Stomach (tissue), 4 donors: ENCODE data around the gene GPR52.

Experiments
- EP300 ChIP-seq: sonication (generic); formaldehyde crosslinking; IDR thresholded peaks from one replicate; pipeline ENCODE4 v1.6.1; 2017; ENCODE audit warnings: antibody characterized with exemption
- POLR2A ChIP-seq, 4 donors: fragments of 450-650 bp; IDR thresholded peaks; one replicate each; pipeline ENCODE4 v1.6.1; 2016; ENCODE audit warnings: antibody characterized with exemption in 4 of 4, control low read depth in 2 of 4, mild to moderate bottlenecking in 1 of 4, moderate library complexity in 1 of 4
- POLR2AphosphoS5 ChIP-seq, 3 donors: sonication (generic); formaldehyde crosslinking; IDR thresholded peaks; one replicate each; pipeline ENCODE4 v1.6.1; 2016; ENCODE audit warnings: antibody characterized with exemption in 3 of 3
- TF ChIP-seq, protein P1 (sequence below), 7 experiments: fragments of 450-650 bp in 4 of 7; fragments of 200-600 bp in 3 of 7; sonication (generic) in 3 of 7; IDR thresholded peaks; one replicate each; pipeline ENCODE4 v1.5.1; 2016 to 2019; ENCODE audit warnings: antibody characterized with exemption in 7 of 7, control low read depth in 2 of 7, mild to moderate bottlenecking in 1 of 7

DNA sequence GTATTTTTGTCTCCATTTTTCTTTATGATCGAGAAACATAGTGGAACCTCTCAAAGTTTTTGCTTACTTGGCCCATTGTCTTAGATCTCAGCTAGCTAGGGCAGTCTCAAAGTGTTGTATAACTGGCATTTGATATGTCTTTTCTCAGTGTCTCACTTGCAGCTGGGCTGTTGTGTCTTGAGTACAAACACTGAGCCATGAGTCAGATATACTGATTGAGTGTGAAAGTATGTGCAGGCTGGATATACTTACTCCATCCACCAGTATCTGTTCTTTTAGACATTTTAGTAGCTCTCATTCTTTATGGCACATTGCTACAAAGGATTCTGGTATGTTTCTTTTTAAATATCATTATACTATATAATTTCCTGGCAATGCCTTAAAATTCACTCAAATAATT, 14.3 kb upstream of the GPR52 start:
- TF ChIP-seq, protein P1, sequence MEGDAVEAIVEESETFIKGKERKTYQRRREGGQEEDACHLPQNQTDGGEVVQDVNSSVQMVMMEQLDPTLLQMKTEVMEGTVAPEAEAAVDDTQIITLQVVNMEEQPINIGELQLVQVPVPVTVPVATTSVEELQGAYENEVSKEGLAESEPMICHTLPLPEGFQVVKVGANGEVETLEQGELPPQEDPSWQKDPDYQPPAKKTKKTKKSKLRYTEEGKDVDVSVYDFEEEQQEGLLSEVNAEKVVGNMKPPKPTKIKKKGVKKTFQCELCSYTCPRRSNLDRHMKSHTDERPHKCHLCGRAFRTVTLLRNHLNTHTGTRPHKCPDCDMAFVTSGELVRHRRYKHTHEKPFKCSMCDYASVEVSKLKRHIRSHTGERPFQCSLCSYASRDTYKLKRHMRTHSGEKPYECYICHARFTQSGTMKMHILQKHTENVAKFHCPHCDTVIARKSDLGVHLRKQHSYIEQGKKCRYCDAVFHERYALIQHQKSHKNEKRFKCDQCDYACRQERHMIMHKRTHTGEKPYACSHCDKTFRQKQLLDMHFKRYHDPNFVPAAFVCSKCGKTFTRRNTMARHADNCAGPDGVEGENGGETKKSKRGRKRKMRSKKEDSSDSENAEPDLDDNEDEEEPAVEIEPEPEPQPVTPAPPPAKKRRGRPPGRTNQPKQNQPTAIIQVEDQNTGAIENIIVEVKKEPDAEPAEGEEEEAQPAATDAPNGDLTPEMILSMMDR (IDR thresholded peaks at IDR 0.05): no peak
- no peak for TF ChIP-seq POLR2AphosphoS5 (IDR thresholded peaks at IDR 0.05)
- no peak for TF ChIP-seq POLR2A (IDR thresholded peaks at IDR 0.05)
- no peak for TF ChIP-seq EP300
